H9 (cell line): Measurements from ENCODE around the gene FBXL15. TPM values are rescaled to one million over a fixed set of nuclear protein-coding genes. Genes with fewer than 3 reads are reported as not detected.

Experiments
- DNase-seq: peaks from one replicate; pipeline ENCODE4 v3.0.0-alpha.2; 2017
- H2AFZ ChIP-seq: one replicate; pipeline ENCODE4 v1.6.1; 2013; ENCODE audit warnings: mild to moderate bottlenecking, low read length, control low read depth, moderate library complexity
- H2AK5ac ChIP-seq: 2 replicates; pipeline ENCODE4 v1.6.1; 2013; ENCODE audit warnings: low read length, control low read depth, mixed read lengths; ENCODE audit not compliant: insufficient read length
- H2BK120ac ChIP-seq: one replicate; pipeline ENCODE4 v1.6.1; 2013; ENCODE audit warnings: low read depth, mild to moderate bottlenecking, low read length, control low read depth, inconsistent platforms; ENCODE audit not compliant: poor library complexity, severe bottlenecking
- H2BK12ac ChIP-seq: 2 replicates; pipeline ENCODE4 v1.6.1; 2013; ENCODE audit warnings: low read length, control low read depth, mixed read lengths, low read depth; ENCODE audit not compliant: insufficient read length
- H2BK15ac ChIP-seq: 2 replicates; pipeline ENCODE4 v1.6.1; 2013; ENCODE audit warnings: low read depth, low read length, control low read depth
- H2BK20ac ChIP-seq: one replicate; pipeline ENCODE4 v1.6.1; 2013; ENCODE audit warnings: low read depth, mild to moderate bottlenecking, low read length, control low read depth, inconsistent platforms; ENCODE audit not compliant: poor library complexity, severe bottlenecking
- H2BK5ac ChIP-seq: 2 replicates; pipeline ENCODE4 v1.6.1; 2013; ENCODE audit warnings: low read length, control low read depth, mixed read lengths; ENCODE audit not compliant: insufficient read length
- H3K14ac ChIP-seq: 2 replicates; pipeline ENCODE4 v1.6.1; 2013; ENCODE audit warnings: low read length, control low read depth; ENCODE audit not compliant: insufficient read depth
- H3K18ac ChIP-seq: 2 replicates; pipeline ENCODE4 v1.6.1; 2013; ENCODE audit warnings: low read depth, mild to moderate bottlenecking, mixed read lengths, low read length, control low read depth; ENCODE audit not compliant: insufficient read length
- H3K23ac ChIP-seq: 2 replicates; pipeline ENCODE4 v1.6.1; 2013; ENCODE audit warnings: low read length, control low read depth, mixed read lengths, low read depth; ENCODE audit not compliant: insufficient read length
- H3K23me2 ChIP-seq: 2 replicates; pipeline ENCODE4 v1.6.1; 2013; ENCODE audit warnings: low read depth, mild to moderate bottlenecking, mixed read lengths, low read length, control low read depth; ENCODE audit not compliant: insufficient read length, poor library complexity, severe bottlenecking
- H3K27ac ChIP-seq: 2 replicates; pipeline ENCODE4 v1.5.1; 2013; ENCODE audit warnings: low read length, control low read depth, mixed read lengths, low read depth; ENCODE audit not compliant: insufficient read length
- H3K27me3 ChIP-seq: 2 replicates; pipeline ENCODE4 v1.6.1; 2013; ENCODE audit warnings: low read length, control low read depth, inconsistent platforms; ENCODE audit not compliant: insufficient read depth
- H3K4ac ChIP-seq: 2 replicates; pipeline ENCODE4 v1.6.1; 2013; ENCODE audit warnings: low read depth, mild to moderate bottlenecking, control low read depth, inconsistent platforms, low read length, moderate library complexity
- H3K4me1 ChIP-seq: 2 replicates; pipeline ENCODE4 v1.6.1; 2013; ENCODE audit warnings: low read length, control low read depth, inconsistent platforms; ENCODE audit not compliant: insufficient read depth
- H3K4me2 ChIP-seq: 2 replicates; pipeline ENCODE4 v1.6.1; 2013; ENCODE audit warnings: low read length, control low read depth, mixed read lengths; ENCODE audit not compliant: insufficient read length, insufficient read depth
- H3K56ac ChIP-seq: 2 replicates; pipeline ENCODE4 v1.6.1; 2013; ENCODE audit warnings: low read depth, mild to moderate bottlenecking, mixed read lengths, low read length, control low read depth; ENCODE audit not compliant: insufficient read length
- H3K79me1 ChIP-seq: 2 replicates; pipeline ENCODE4 v1.6.1; 2013; ENCODE audit warnings: low read depth, mild to moderate bottlenecking, moderate library complexity, low read length, control low read depth, inconsistent platforms; ENCODE audit not compliant: insufficient read depth, poor library complexity, severe bottlenecking
- H3K79me2 ChIP-seq: 2 replicates; pipeline ENCODE4 v1.6.1; 2013; ENCODE audit warnings: low read length, control low read depth, inconsistent platforms; ENCODE audit not compliant: insufficient read depth
- H3K9ac ChIP-seq: 2 replicates; pipeline ENCODE4 v1.6.1; 2013; ENCODE audit warnings: low read length, control low read depth, mixed read lengths; ENCODE audit not compliant: insufficient read length; ENCODE audit errors: extremely low read depth
- H3K9me3 ChIP-seq: one replicate; pipeline ENCODE4 v1.6.1; 2013; ENCODE audit warnings: low read depth, low read length, inconsistent platforms; ENCODE audit not compliant: control insufficient read depth
- H3T11ph ChIP-seq: one replicate; pipeline ENCODE4 v1.6.1; 2013; ENCODE audit warnings: mild to moderate bottlenecking, low read length, control low read depth, inconsistent platforms
- H4K20me1 ChIP-seq: one replicate; pipeline ENCODE4 v1.6.1; 2013; ENCODE audit not compliant: control insufficient read depth, insufficient read length, insufficient read depth
- H4K5ac ChIP-seq: 2 replicates; pipeline ENCODE4 v1.6.1; 2013; ENCODE audit warnings: low read depth, mild to moderate bottlenecking, mixed read lengths, low read length, control low read depth; ENCODE audit not compliant: insufficient read length
- H4K8ac ChIP-seq: replicated peaks from 2 replicates; pipeline ENCODE4 v1.6.1; 2013; ENCODE audit warnings: low read length, control low read depth, mixed read lengths, low read depth; ENCODE audit not compliant: insufficient read length
- H4K91ac ChIP-seq: 2 replicates; pipeline ENCODE4 v1.6.1; 2013; ENCODE audit warnings: low read depth, mild to moderate bottlenecking, moderate library complexity, mixed read lengths, low read length, control low read depth; ENCODE audit not compliant: insufficient read length
- H3K27ac Mint-ChIP-seq, 3 experiments: 2 replicates in 2 of 3; 3 replicates in 1 of 3; pipeline ENCODE4 v1.8.0; 2020 to 2021; ENCODE audit warnings: mixed read lengths in 3 of 3, mild to moderate bottlenecking in 1 of 3, moderate library complexity in 1 of 3
- H3K27me3 Mint-ChIP-seq: 2 replicates; pipeline ENCODE4 v1.8.0; 2021; ENCODE audit warnings: low read depth, mild to moderate bottlenecking, moderate library complexity, mixed read lengths
- H3K36me3 Mint-ChIP-seq, 3 experiments: 2 replicates in 2 of 3; 3 replicates in 1 of 3; pipeline ENCODE4 v1.8.0; 2020 to 2021; ENCODE audit warnings: low read depth in 3 of 3, mixed read lengths in 3 of 3; ENCODE audit not compliant: insufficient read depth in 1 of 3
- H3K4me1 Mint-ChIP-seq, 2 experiments: 2 replicates each; pipeline ENCODE4 v1.8.0; 2020; ENCODE audit warnings: mixed read lengths in 2 of 2
- H3K4me3 Mint-ChIP-seq, 2 experiments: 2 replicates in 1 of 2; 3 replicates in 1 of 2; pipeline ENCODE4 v1.8.0; 2020 to 2021; ENCODE audit warnings: mild to moderate bottlenecking in 2 of 2, mixed read lengths in 2 of 2, moderate library complexity in 1 of 2
- H3K9me3 Mint-ChIP-seq, 2 experiments: 2 replicates in 1 of 2; 3 replicates in 1 of 2; pipeline ENCODE4 v1.8.0; 2020; ENCODE audit warnings: mild to moderate bottlenecking in 2 of 2, mixed read lengths in 2 of 2, moderate library complexity in 1 of 2
- WGBS: extraction: QIAGEN DNeasy Blood & Tissue Kit; methylation state at CpG from one replicate; pipeline ENCODE4 v1.1.7; 2013; ENCODE audit warnings: missing lambda C conversion rate, low lambda C conversion rate, mixed read lengths; ENCODE audit not compliant: insufficient read length; ENCODE audit errors: extremely low coverage; 5-methylcytosine and 5-hydroxymethylcytosine counted together
- total RNA-seq: library from RNA; stranded (reverse); gene quantifications from 2 replicates; pipeline ENCODE4 v1.2.1, GENCODE V29; 2021
- TF ChIP-seq, protein P1 (sequence below): fragments of 200-600 bp; sonication (generic); conservative IDR thresholded peaks from 3 replicates; pipeline ENCODE4 v1.8.0; 2021; ENCODE audit warnings: antibody characterized with exemption, mild to moderate bottlenecking

Gene FBXL15
- total RNA-seq, 1 experiment from 2014 or later = 9.1 TPM

DNA sequence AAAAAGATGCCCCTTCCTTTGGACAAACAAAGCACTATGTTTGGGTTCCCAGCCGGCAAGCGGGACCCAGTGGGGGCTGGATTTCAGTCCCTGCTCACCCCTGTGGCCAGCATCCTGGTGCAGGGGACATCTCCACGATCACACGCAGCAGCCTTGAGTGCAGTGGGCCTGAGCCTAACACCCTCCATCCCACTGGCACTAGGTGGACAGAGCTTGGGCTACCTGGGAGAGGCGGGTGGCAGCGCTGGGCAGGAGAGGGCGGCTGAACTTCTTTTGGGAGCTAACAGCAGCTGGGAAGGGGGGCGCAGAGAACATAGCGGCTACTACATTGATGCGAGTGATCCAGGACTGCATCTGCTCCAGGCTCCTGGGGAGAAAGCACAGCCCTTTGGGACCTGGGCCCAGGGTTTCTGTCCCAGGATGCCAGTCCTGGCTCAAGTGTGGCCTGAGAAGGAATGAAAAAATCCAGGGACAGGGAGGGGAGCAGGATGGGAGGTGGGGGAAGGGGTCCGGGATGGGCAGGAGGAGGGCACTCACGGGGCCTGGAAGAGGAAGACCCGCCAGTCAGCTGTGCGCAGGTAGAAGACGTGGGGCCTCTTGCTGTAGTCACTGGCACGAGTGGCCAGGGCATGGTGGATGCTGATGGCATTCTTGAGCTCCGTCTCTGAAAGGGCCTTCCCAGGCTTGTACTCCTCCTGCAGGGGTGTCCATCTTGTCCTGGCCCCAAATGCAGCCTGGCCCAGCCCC is 16.1 kb upstream of the FBXL15 start:
- Histone ChIP-seq H3K27me3 (peaks cover 15% of the 10 kb centered on the region; the same call in 1 of the 2 replicates), H2BK20ac (no peak overlapping the region), H3K4me2 (no peak overlapping the region), H2BK5ac (no peak overlapping the region), H3K56ac (no peak overlapping the region), H2BK12ac (no peak overlapping the region), H3K9ac (no peak overlapping the region), H3K9me3 (no peaks in the 10 kb centered on the region), H4K91ac (no peak overlapping the region), H3K14ac (no peak overlapping the region), H3K4me1 (no peaks in the 10 kb centered on the region), H3K79me1 (no peaks in the 10 kb centered on the region), H2BK120ac (no peak overlapping the region), H3K79me2 (no peaks in the 10 kb centered on the region), H3K27ac (no peak overlapping the region), H4K5ac (no peak overlapping the region), H2AK5ac (no peak overlapping the region), H3K18ac (no peak overlapping the region), H3K23ac (no peak overlapping the region), H2BK15ac (no peak overlapping the region), H4K20me1 (peaks cover 2% of the 10 kb centered on the region), H3K4ac (no peak overlapping the region), H2AFZ (no peak overlapping the region), H3K23me2 (no peaks in the 10 kb centered on the region), H3T11ph (no peak overlapping the region), H4K8ac (no peak overlapping the region)
- no CpG with 5 or more reads among the region's 17 CpGs for WGBS
- H3K36me3 Mint-ChIP-seq = peaks cover 2 to 21% (median 13%) of the 10 kb centered on the region in 3 experiments; a peak in 5 of 7 replicates
- peaks cover 9 to 14% of the 10 kb centered on the region in 2 experiments for H3K4me1 Mint-ChIP-seq
- no peak overlapping the region; a peak in 1 of 7 replicates for H3K27ac Mint-ChIP-seq
- 0 out of 5 replicates have a peak, but pooled peaks cover 0 to under 1% of the 10 kb centered on the region in 2 experiments for H3K9me3 Mint-ChIP-seq
- TF ChIP-seq, protein P1, sequence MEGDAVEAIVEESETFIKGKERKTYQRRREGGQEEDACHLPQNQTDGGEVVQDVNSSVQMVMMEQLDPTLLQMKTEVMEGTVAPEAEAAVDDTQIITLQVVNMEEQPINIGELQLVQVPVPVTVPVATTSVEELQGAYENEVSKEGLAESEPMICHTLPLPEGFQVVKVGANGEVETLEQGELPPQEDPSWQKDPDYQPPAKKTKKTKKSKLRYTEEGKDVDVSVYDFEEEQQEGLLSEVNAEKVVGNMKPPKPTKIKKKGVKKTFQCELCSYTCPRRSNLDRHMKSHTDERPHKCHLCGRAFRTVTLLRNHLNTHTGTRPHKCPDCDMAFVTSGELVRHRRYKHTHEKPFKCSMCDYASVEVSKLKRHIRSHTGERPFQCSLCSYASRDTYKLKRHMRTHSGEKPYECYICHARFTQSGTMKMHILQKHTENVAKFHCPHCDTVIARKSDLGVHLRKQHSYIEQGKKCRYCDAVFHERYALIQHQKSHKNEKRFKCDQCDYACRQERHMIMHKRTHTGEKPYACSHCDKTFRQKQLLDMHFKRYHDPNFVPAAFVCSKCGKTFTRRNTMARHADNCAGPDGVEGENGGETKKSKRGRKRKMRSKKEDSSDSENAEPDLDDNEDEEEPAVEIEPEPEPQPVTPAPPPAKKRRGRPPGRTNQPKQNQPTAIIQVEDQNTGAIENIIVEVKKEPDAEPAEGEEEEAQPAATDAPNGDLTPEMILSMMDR = no peak
- no peak for DNase-seq
- H3K4me3 Mint-ChIP-seq = no peak overlapping the region
- peaks cover 56% of the 10 kb centered on the region for H3K27me3 Mint-ChIP-seq
